Breast epithelium (tissue), 3 donors: Measurements from ENCODE around the gene SNRNP200.

ENCODE experiments used
- POLR2A ChIP-seq: fragments of 450-650 bp; IDR thresholded peaks from one replicate; pipeline ENCODE4 v1.6.1; 2016; ENCODE audit warnings: antibody characterized with exemption, mild to moderate bottlenecking, moderate library complexity
- POLR2AphosphoS5 ChIP-seq, 3 donors: sonication (generic); formaldehyde crosslinking; IDR thresholded peaks; one replicate each; pipeline ENCODE4 v1.6.1; 2017; ENCODE audit warnings: antibody characterized with exemption in 3 of 3
- TF ChIP-seq, protein P1 (sequence below), 3 donors: fragments of 450-650 bp; IDR thresholded peaks; one replicate each; pipeline ENCODE4 v1.5.1; 2016 to 2017; ENCODE audit warnings: antibody characterized with exemption in 3 of 3, mild to moderate bottlenecking in 3 of 3, moderate library complexity in 3 of 3

DNA sequence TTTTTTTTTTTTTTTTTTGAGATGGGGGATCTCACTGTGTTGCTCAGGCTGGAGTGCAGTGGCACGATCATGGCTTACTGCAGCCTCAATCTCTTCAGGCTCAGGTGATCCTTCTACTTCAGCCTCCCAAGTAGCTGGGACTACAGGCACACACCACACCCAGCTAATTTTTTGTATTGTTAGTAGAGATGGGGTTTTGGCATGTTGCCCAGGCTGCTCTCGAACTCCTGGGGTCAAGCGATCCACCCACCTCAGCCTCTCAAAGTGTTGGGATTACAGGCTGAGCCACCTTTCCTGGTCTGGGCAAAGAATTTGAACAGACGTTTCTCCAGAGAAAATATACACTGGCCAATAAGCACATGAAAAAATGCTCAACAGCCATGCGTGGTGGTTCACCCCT lies 2.9 kb upstream of the SNRNP200 start:
- TF ChIP-seq, protein P1, sequence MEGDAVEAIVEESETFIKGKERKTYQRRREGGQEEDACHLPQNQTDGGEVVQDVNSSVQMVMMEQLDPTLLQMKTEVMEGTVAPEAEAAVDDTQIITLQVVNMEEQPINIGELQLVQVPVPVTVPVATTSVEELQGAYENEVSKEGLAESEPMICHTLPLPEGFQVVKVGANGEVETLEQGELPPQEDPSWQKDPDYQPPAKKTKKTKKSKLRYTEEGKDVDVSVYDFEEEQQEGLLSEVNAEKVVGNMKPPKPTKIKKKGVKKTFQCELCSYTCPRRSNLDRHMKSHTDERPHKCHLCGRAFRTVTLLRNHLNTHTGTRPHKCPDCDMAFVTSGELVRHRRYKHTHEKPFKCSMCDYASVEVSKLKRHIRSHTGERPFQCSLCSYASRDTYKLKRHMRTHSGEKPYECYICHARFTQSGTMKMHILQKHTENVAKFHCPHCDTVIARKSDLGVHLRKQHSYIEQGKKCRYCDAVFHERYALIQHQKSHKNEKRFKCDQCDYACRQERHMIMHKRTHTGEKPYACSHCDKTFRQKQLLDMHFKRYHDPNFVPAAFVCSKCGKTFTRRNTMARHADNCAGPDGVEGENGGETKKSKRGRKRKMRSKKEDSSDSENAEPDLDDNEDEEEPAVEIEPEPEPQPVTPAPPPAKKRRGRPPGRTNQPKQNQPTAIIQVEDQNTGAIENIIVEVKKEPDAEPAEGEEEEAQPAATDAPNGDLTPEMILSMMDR (IDR thresholded peaks at IDR 0.05) = no peak
- TF ChIP-seq POLR2A (no peak), POLR2AphosphoS5 (IDR thresholded peaks at IDR 0.05) (no peak)
